Hematopoietic multipotent progenitor cell treated with erythropoietin and hydrocortisone succinate and interleukin-3 and kit ligand, for 6 days (in vitro differentiated cells): ENCODE measurements around the gene PANX1.

Experiments
- DNase-seq: peaks from one replicate; pipeline ENCODE4 v3.0.0-alpha.2; 2015

Gene PANX1

DNA sequence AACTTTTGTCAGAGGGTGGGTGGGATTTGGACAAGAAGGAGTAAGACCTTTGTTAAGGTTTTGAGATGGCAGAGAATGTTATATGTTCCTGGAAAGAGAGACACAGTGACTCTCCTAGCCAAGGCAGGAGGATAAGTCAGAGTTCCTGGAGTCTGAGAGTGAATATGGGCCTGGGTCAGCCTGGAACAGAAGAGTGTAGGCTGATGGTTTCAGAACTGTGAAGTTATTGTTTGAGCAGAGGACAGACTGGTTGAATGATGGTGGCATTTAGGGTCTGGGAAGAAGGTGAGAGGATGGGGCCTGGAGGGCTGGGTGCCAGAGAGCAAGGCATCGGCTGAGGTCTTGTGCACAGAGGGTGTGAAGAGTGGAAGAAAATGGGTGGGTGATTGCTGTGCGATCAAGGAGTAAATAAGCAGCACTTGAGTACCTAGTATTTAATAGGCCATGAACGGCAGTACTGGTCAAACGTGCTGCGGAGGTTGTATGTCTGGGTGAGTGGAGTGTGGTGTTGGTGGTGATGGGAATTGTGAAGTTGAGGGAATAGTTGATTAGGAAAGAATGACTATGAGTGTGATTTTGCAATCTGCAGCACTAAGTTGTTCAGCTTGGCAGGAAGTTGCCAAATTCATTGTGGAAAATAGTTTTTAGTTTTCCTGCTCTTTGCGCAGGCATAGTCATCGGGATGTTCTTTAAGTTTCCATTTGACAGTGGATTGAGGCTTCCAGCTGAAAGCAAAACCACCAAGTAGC, 1.8 kb downstream of the PANX1 start:
- no peak for DNase-seq

DNA sequence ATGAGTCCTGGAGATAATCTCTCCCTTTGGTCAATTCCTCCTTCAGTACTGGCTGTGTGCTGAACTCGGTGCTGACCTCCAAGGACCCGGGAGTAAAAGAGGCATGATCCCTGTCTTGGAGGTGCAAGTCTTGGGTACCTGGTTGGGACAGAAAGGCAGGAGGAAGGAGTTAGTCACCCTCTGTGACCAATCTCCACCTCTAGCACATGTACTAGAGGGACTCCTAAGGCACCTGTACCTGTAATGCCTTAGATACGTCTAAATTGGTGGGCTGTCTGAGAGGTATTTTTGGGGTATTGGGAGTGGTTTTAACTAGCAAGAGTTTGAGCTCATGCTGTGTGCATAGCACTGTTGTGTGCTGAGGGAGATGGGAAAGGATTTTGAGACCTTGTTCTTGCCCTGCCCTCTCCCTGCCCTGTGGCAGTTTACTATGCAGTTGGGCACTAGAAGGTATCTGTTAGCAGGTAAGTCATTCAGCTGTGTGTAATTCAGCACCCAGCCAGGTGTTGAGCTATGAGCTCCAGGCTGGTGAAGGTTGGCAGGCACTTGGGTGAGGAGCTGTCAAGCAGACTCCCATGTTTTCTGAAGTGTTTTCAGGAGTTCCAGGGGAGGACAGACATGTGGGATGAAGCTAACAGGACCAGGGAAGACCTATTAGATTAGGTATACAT, 2.5 kb downstream of the PANX1 start:
- no peak for DNase-seq

DNA sequence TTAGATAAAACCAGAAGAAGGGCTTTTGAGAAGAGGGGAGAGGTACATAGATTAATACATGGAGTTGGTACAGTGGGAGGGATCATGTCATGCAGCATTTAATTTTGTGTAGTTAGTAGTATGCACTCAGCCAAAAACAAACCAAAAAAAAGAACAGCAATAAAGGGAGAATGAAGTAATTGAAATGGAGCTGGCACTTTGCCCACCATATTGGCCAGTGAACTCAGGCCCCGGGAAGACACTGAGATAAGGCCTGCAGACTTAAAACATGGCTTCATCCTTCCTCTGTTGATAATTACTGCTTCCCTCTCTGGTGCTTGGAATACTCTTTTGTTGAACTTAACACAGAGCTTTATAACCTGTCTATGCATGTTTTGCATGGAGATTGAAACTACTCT, 3.1 kb downstream of the PANX1 start:
- DNase-seq, result peak; percentile 77

DNA sequence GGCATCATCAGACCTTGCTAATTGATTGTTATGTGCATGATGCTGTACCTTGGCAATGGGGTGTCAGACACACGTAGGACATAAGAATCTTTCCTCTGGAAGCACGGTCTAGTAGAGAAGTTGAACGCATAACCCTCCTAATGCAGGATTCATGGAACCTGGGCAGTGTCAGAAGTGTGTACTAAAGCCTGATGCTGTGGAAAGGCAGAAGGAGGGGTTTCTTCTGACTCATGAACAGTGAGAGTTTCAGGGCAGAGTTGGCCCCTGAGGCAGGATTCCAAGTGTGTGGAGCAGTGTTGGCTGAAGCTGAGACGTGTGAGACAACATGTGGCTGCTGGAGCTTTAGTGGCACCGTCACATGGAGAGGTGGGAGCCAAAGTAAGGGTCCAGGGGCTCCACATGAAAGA, 3.5 kb downstream of the PANX1 start:
- DNase-seq, result no peak

DNA sequence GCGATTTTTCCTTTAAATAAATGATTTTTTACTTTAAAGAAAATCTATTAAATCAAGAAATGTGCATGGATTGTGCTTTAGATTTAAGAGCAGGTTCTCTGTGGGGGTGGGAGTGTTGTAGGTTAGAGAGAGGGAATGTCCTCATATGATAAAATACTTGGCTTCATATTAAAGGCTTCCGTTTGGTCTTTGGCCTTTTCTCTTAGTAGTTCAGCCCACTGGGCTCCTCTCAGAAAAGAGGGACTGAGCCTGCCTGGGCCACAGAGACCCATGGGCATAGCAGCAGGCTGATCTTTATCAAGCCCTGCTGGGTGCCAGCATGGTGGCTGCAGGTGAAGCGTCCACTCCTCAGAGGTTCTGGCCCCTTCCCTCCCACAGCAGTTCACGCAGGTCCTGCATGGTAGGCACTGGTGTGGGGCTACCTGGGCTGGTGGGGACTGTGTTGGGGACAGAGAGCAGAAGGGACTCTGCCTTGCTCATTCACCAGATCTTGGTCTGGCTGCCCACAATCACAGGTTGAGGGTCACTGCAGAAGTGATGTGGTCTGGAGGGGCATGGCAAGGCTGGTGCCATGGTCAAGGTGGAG, 4.3 kb downstream of the PANX1 start:
- DNase-seq, result no peak

DNA sequence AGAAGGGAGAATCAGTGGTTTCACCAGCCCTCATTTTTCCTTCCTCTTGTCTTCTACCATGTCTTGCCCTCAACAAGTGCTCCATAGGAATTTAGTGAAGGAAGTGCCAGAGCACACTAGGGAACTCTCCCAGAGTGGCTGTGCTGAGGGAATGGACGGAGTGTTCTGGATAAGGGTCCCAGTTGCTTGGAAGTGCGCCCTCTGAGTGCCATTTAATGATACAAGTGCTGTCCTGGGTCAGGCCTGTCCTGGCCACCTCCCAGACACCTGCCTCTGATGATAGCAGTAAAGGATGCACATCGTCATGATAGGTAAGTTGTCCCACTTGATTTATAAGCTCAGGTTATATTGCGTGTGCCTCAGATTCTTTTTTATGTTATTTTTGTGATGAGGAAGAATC, 5.1 kb downstream of the PANX1 start:
- DNase-seq, result no peak

DNA sequence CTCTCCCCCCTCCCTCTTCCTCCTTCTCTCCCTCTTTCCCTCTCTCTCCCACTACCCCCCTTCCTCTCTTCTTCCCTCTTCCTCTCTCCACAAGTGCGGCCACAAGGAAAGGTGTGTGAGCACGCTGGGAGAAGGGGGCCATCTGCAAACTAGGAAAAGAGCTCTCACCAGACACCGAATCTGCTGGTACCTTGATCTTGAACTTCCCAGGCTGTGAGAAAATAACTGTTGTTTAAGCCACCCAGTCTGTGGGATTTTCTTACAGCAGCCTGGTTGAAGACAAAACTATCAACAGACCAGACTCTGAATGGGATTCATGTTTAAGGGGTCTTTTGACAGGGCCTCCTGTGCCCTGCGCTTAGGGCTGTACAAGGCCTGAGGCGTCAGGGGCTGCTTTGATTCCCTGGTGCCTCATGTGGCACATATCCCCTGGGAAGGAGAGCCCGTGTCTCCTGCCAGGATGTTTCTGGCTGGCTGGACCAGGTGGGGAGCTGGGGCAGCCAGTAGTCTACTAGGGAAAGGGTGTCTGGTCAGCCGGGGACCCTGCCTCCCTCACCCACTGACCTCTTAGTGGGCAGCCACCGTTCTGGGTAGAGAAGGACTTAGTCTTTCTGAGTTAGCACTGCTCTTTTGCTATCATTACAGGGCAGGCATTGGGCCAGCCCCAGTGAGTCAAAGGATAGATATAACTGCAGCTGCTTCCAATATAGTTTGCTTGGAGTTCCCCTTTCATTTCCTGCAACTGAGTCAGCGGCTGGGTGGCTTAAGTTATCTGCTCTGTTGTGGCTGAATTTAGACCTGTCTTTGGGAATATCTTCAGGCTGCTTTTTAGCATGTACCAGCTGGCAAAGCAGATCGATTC, 6.2 kb downstream of the PANX1 start:
- DNase-seq, result peak; percentile 63

DNA sequence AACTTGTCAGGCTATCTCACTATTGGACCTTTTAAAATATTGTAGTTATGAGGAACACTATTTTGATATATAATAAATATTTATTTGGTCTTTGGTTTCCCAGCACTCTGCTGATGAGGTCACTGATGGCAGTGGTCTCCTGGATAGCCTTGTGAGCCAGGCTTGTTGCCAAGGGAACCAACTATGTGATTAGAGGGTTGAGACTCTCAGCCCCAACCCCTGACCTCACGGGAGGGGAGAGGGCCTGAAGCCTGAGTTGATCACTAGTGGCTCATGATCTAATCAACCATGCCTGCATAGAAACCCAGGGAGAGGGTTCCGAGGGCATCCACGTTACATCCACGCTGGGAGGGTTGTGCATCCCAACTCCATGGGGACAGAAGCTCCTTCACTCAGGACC, 10.8 kb downstream of the PANX1 start:
- no peak for DNase-seq

DNA sequence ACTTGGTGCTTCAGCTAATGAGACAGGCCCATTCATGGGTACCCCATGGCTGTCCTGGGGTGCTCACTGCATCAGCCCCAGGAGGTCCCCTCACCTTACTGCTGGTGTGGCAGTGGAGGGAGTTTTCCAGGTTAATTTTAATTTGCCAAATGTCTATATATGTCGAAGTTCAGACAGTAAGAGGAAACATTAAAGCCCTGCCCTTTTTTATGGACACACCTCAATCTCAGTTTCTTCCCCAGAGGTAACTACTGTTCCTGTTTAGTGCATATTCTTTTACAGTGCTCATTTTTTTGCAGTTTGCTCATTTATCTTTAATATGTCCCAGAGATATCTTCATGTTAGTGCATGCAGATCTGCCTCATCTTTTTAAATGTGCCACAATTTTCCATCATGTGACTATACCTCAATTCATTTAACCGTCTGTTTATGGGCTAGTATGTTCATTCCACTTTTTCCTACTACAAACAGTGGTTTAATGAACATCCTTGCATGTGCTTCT, 11.6 kb downstream of the PANX1 start:
- DNase-seq, result no peak

DNA sequence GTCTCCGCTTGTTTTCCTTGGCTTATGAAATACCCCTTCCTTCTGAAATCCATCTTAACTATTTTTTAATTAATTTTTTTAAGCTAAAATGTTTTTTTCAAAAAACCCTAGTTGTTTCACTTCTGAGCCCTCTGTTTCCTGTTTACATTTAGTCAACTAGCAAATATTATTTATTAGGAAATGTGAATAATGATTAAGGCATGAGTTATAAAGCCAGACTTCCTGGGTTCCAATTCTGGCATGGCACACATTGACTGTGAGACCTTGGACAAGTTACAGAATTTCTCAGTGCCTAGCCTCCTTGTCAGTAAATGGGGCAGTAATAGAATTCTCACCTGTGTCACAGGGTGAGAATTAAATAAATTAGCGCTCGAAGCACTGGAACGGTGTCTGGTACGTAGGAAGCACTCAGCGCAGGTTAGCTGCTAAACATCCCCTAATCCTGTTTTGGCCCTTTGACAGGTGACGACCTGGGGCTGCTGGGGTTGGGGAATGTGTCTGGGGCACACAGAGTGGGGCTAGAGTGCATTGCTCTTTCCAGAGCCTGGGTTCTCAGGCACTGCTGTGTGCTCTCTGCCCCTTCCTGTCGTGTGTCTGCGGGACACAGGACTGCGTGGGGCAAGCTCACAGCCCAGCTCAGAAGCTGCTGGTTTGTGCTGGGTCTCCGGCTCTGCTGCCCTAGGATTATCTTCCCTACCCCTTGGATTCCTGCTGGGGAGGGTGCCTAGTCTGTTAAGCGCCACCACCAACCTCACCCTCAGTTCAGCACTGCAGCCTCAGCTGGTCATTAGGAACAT, 13.1 kb downstream of the PANX1 start:
- no peak for DNase-seq

DNA sequence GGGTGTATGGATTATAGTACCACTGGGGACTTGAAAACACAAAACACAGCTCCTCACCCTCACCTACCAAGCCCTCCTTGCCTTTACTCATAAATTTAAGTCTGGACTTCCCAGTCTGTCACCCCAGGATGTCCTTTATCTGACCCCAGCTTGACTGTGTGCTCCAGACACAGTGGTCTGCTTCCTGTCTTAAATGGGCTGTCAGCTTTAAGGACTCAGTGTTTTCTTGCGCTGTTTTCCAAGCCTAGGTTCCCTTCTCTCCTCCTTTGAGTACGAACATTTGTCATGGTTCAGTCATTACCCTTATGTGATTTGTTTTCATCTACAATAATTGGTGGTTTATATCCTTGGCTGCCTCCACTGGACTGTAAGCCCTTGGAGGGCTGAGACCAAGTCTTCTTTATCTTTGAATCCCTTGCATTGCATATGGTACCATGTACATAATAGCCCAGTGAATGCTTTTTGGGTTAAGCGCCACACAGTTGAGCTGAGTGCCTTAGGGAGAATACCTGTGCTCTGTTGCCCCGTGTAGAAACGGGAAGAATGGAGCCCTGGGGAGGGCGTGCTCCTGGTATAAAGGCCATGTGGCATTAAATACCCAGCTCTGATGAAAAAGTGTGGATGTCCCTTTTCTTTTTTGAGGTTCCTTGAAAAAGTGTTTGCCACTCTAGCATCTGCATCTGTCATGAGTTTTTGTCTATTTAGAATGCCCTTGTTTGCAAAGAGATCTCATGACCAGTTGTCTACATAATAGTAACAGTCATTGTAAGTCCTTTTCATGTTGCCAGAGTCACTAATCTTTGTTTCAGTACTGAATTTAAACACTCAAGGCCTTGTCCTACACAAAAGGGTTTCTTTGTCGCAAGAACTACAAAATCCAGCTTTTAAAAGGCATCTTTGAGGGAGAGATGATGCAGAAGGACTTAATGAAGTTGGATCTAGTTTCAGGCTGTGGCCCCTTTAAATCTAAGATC, 14.0 kb downstream of the PANX1 start:
- DNase-seq, result no peak

DNA sequence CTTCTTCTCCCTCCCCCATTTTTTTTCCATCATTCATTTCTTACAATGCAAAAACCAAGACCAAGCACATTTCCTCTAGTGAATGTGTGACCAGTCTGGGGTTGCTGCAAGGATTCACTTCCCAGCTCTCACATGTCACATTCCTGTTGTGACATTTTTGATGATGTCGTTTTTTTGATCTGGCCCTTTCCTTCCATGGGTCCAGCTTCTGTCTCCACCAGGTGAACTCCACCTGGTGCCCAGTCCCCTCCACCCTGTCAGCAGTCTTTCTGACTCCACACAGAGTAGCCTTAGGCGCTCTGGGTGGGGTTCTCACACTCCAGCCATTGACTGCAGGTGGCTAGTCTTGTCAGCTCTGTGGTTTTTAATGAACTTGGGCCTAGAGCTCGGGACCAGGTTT, 15.6 kb downstream of the PANX1 start:
- no peak for DNase-seq

DNA sequence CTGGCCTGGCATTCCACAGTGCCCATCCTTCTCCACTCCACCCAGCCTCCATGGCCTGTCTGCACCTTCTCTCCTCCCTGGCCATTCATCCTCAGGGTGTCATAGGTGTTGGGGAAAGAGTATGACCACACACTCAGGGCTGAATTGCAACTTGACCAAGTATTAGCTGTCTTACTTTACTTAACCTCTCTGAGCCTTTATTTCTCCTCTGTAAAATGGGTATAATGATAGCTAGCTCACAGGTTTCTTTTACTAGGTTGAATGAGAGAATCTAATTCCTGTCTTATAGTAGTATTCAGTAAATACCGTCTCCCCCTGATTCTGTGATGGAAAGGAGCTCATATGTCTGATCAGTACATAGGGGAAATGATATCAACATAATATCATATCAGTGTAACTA, 16.0 kb downstream of the PANX1 start:
- no peak for DNase-seq

DNA sequence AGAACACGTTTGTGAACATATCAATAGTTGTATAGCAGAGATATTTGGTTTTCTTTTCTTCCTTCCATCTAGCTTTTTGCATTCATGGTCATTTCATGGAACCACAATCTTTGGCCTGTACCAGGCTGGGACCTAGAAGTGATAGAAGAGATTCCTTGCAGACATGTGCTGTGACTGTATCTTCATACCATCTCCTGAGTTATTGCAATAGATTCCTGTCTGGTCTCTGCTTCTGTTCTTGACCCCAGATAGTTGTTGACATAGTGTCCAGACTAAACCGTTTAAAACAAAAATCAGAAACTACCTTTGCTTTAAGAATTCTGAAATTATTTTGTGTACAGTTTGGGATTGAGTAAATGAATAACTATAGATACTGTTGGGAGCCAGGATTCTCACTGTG, 16.8 kb downstream of the PANX1 start:
- no peak for DNase-seq

DNA sequence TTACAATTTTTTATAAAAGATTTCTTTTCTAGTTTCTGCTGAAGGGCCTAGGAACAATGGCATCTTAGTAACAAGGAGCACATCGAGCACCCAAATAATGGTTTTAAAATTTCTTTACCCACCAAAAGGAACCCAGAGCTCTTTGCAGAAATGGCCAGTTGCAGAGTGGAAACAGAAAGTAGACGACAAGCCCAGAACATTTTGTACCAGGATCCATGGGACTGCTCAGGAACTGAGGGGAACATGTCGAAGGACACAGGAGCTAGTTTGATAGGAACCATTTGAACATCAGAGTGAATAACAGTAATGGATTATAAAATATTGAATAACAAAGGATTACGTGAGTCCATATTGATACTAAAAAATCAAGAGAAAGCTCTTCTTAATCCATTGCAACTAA, 17.3 kb downstream of the PANX1 start:
- no peak for DNase-seq

DNA sequence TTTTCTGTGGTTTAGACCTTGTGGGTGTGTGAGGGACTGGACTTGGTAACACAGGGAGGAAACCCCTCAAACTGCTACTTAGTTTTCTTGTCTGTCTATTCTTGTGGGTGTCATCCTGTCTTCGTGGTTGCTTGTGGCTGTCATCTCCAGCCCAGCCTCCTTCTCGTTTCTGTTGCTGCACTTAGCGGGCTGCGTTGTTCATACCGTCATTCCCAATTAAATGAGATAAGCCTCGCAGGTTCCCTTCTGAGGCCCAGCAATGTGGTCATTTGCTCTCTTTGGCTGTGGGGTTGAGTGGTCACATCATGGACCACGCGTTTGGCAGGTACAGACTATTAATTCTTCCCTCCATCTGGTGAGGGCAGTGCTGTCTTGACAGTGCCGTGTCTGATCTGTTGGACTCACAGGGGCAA, 18.8 kb downstream of the PANX1 start:
- no peak for DNase-seq

DNA sequence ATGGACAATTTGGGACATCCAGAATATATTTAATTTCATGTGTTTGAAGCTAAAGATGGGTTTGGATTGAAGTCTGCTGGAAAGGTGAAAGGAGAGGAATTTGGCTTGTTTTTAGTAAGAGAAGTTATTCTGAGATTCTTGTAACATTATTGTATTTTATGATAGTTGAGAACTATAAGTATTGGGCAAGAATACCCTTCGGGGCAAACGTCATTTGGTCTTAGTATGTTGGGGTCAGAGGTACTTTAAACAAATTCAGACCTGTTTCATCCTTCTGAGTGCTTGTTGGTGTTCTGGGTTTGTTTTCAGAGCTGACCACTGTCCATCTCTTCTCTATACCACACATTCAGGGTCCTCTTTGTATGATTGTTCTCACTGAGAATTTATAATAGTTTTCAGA, 19.5 kb downstream of the PANX1 start:
- no peak for DNase-seq

DNA sequence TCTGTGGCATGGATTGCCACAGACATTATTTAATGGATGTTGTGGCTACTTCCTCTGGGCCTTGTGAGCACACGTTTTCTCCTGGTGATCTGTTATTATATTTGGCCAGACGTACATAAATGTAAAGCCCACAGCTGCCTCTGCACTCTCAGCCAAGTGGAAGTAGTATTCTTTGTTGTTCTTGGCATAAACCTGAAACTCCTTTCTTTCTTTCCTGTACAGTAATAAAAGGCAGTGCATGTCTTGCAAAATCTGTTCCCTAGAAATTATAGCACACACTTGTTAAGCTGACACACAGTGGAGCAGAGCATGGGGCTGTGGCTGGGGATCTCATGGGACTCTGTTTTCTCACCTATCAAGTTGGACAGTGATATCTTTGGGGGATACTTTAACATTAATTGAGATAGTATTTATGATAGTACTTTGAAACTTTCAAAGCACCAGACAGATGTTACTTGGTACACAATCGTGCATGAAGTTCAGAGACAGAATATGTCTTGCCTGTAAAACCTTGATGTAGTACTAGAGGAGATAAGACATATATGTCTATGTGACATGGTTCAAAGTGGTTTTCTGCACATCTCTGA, 20.9 kb downstream of the PANX1 start:
- no peak for DNase-seq

DNA sequence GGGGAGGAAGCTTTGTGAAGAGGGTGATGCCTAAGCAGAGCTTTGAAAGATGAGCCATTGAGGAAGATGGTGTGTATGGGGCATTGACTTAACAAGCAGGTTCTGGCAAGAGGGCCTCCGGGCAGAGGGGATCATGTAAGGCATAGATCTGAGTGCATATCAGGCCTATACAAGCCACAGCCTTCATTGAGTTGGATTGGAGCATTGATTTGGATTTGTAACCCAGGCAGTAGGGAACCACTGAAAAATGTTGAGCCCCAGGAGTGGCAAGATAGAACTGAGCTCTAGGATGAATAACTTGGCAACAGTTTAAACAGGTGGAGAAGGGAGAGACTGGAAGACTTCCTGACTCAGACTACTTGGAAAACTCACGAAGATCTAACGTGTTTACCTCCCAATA, 21.4 kb downstream of the PANX1 start:
- no peak for DNase-seq
